ENCODE measurements around the gene EIF2B4. TPM values are rescaled to one million over a fixed set of nuclear protein-coding genes. Genes with fewer than 3 reads are reported as not detected.

Gene EIF2B4
- total and polyA plus RNA-seq, 8 donors: 30.7 to 61.4 (median 51.9) TPM

DNA sequence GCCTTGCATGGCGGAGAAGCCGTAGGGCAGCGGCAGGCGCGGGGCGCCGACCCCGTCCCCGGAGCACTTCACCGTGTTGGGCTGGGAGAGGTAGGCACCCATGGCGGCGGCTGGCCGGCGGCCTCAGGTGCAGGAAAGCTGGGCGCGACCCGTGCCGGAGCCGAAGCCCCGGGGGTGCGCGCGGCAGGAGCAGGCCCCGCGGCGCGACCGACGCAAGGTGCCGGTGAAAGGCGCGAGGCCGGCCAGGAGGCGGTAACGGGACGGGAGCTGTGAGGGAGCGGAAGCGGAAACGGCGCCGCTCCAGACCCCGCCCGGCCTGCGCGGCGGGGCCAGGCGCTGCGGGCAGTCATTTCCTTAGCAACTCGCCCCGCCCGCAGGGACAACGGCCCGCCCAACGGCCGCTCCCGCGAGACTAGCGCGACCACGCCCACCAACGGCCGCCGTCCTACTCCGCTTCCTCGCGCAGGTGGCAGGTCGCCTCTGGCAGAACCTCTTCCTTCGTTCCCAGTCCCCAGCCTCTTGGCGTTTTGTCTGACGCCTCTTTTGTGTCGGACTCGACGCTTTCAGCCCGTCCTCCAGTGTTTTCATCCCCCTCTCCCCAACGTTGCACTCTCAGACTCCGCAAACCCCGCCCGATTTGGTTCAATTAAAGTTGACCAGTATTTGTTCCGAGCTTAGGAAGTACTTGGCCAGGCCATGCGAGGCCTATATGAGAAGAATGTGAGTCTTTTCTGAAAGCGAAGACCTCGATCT is 39.4 kb upstream of the EIF2B4 start, which contains the start of gene PPM1G:
Gene PPM1G (minus strand): TSS at position 271 of the 753 bp plus-strand sequence. CDS start 169 bp downstream, at position 102.
- peaks cover 7 to 33% of the 10 kb centered on the region in 2 donors for H3K4me1 ChIP-seq
- intact Hi-C loops (cut with DNase I): no loop called here

GRCh38 chr2:27408601-27409320 is 38.6 kb upstream of the EIF2B4 start:
- peak overlapping the region; percentile 100 for H3K4me3 ChIP-seq
- intact Hi-C loops (cut with DNase I): no loop called here
- H3K4me1 ChIP-seq: peaks cover 7 to 33% of the 10 kb centered on the region in 2 donors
- peaks cover 0 to 16% of the 10 kb centered on the region in 2 donors for H3K36me3 ChIP-seq
- peak; percentile 57 for ATAC-seq
- no peaks in the 10 kb centered on the region for H3K27me3 ChIP-seq
- peak overlapping the region; percentile 72 to 94 for H3K27ac ChIP-seq
- DNase-seq: no peak
- H3K9me3 ChIP-seq: no peaks in the 10 kb centered on the region
- TF ChIP-seq CTCF (IDR thresholded peaks at IDR 0.05): no peak

More for the DNA sequence above, 39.4 kb upstream of the EIF2B4 start, which contains the start of gene PPM1G:
- DNase-seq (peak; percentile 91 to 99 (median 96)), ATAC-seq (peak; percentile 99)
- Histone ChIP-seq H3K9me3 (no peaks in the 10 kb centered on the region), H3K27me3 (no peaks in the 10 kb centered on the region), H3K36me3 (peaks cover 0 to 16% of the 10 kb centered on the region in 2 donors), H3K27ac (peak within 1 kb of the TSS; percentile 72 to 94), H3K4me3 (peak within 1 kb of the TSS; percentile 100)
- no peak for TF ChIP-seq CTCF (IDR thresholded peaks at IDR 0.05)

GRCh38 chr2:27407798-27408491 is 37.8 kb upstream of the EIF2B4 start:
- intact Hi-C loops (cut with DNase I): no loop called here

GRCh38 chr2:27400348-27401135 is 30.4 kb upstream of the EIF2B4 start:
- TF ChIP-seq CTCF (IDR thresholded peaks at IDR 0.05): no peak
- DNase-seq (no peak), ATAC-seq (no peak)
- Histone ChIP-seq H3K27ac (no peak overlapping the region), H3K27me3 (no peaks in the 10 kb centered on the region), H3K4me3 (no peak overlapping the region), H3K4me1 (no peaks in the 10 kb centered on the region), H3K9me3 (no peaks in the 10 kb centered on the region), H3K36me3 (peaks cover 0 to 6% of the 10 kb centered on the region in 2 donors)
- intact Hi-C loops (cut with DNase I): no loop called here

More at GRCh38 chr2:27407798-27408491, 37.8 kb upstream of the EIF2B4 start:
- Histone ChIP-seq H3K27me3 (no peaks in the 10 kb centered on the region), H3K9me3 (no peaks in the 10 kb centered on the region), H3K27ac (no peak overlapping the region), H3K4me1 (peaks cover 7 to 33% of the 10 kb centered on the region in 2 donors), H3K4me3 (peak overlapping the region; percentile 100), H3K36me3 (peaks cover 0 to 16% of the 10 kb centered on the region in 2 donors)
- peak; percentile 22 for ATAC-seq
- peak; percentile 34 to 44 for TF ChIP-seq CTCF (IDR thresholded peaks at IDR 0.05)
- DNase-seq: peak in 1 of 4 donors; percentile 60

Data from left lung (tissue), 10 donors.